Lower leg skin (tissue), 3 donors: Measurements from ENCODE around the gene DDX39A.

Source experiments
- CTCF ChIP-seq, 3 donors: fragments of 450-650 bp; IDR thresholded peaks; one replicate each; pipeline ENCODE4 v1.5.1; 2016; ENCODE audit warnings: antibody characterized with exemption in 3 of 3, mild to moderate bottlenecking in 3 of 3, moderate library complexity in 2 of 3
- POLR2A ChIP-seq, 2 donors: fragments of 450-650 bp; IDR thresholded peaks; one replicate each; pipeline ENCODE4 v1.6.1; 2016 to 2017; ENCODE audit warnings: antibody characterized with exemption in 2 of 2, mild to moderate bottlenecking in 1 of 2, moderate library complexity in 1 of 2

- no peak for TF ChIP-seq POLR2A (IDR thresholded peaks at IDR 0.05)
- TF ChIP-seq CTCF (IDR thresholded peaks at IDR 0.05): no peak
Measured at GRCh38 chr19:14427461-14427860, 8.3 kb upstream of the DDX39A start.
